ENCODE measurements around the gene PCDH10.

The PCDH10 gene

GRCh38 chr4:133148690-133149363 is at the start of gene PCDH10:
TSS of gene PCDH10 (plus strand) at chr4:133149294. CDS start at chr4:133150141, 847 bp downstream.
- peak; percentile 40 for DNase-seq

- DNase-seq = no peak
Observed at GRCh38 chr4:133102043-133102442, 47.1 kb upstream of the PCDH10 start.

DNA sequence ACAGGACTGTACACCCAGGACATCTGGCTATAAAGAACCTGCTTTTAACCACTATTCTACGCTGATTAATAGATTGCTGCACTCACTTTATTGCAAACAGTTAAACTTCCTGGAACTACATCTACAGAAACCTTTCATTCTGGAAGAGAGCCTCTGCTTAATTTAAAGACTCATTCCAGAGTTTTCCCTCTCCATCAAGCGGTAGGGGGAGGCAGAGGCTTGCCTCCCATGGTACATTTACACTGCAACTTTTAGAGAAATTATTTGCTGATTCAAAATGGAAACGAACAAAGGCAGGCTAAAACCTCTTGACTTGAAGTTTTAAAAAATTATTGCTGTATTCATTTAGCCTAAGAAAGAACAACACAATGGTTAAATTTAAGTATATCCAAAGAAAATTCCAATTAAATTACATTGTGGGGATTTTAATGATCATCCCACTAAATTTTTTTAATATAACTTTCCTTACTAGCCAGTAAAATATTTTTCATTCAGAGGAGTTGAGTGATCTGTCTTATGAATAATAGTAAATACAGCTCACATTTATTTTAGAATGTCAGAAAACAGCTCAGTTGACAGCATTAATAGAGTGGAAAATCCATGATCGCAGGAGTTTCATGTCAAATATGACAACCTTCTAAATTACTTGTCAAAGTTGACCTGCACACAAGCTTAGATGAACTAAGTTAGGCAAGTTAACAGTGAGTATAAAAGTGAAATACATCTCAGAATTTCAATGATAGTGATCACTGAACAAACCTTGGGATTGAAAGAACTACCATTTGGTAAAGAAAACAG is 46.3 kb upstream of the PCDH10 start:
- DNase-seq = no peak

GRCh38 chr4:133112641-133113040 is 36.5 kb upstream of the PCDH10 start:
- no peak for DNase-seq

DNA sequence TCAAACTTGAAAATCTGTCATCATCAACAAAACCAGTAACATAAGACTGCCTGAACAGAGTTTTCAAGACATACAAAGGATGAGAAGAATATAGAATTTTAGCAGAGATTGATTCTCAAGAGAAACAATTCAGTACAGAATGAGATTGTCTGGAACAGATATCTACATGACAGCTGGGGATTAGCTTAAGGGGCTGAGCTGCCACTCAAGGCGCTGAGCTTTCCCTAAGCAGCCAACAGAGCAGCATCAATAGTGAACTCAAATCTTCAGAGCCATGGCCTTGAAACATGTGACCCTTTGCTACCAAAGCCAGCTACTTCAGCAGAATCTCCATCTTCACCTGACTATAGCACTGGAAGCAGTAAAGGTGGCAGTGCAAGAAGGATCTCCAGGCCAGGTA is 24.3 kb upstream of the PCDH10 start:
- DNase-seq = no peak

DNA sequence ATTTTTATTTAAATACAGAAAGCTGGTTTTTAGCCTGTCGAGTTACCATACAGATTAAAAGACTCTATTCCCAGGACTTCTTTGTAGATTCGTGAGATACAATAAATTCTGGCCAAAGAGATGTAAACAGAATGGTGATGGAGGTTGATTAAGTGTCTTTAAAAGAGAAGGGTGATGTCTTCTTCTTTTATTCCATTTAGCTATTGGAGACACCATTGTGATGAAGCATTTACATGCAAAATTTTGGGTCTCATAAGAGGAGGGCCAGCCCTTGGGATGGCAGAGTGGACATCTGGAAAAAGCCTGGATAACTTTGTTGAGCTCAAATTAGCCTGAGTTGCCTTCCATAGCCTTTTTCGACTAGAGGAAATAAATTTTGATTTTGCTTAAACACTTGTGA is 21.6 kb upstream of the PCDH10 start:
- DNase-seq = no peak

DNA sequence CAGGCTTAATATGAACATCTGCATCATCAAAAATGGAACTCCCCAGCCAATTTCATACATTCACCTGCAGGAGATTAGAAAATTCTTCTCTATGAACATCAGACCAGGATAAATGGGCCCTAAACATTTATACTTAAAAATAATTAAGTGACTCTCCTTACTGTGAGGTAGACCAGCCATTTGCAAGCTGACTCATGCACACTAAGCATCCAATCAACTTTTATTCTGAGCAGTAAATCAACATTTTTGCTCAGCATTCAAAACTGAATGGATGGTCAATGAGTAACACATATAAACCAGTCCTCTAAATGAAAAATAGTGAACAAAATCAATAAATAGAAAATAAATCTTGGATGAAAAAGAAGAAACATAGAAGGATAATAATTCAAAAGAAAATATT is 19.9 kb upstream of the PCDH10 start:
- no peak for DNase-seq

- DNase-seq = no peak
Observed at GRCh38 chr4:133130171-133130570, 18.9 kb upstream of the PCDH10 start.

DNA sequence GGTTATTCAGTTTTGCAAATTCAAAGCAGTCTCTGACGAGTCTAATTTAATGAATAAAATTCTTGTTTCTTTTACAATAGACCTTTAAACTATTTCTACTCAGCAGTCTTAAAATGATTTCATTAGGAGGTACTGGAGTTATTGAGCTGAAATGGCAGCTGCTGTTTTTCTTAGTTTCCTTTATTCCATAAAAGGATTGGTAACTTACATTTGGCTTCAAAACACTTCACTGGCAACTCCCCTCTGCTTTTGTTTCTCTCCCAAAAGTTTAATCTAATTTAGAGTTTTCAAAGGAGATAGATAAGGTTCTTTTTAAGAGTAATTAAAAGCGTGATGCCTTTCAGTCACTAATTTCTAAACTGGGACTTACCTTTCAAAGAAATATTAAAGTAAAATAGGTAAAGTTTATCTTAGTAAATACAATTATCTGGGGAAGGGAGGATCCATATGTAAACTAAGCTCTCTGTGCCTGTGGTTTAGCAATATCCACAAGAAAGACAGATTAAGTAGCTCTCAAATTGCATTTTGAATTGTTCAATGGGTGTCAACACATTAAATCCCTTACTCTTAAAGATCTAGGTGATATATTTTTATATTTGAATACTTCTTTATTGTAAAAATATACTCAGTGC is 17.1 kb upstream of the PCDH10 start:
- no peak for DNase-seq

DNA sequence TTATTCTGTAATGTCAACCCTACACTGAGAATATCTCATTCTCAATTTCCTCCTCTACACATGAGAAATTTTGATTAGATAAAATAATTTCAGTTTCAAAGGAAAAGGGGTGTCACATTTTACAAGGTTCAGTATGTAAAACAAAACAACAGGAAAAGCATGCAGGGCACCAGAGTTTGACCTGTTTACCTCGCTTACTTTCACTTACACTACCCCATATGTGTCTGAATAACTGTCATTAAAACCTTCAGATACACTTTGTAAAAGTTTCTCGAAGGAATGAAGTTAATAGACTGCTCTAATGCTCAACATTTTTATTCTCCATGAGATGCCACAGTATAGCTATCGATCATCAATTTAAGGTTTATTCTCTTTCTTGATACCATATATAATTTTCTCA is 12.3 kb upstream of the PCDH10 start:
- DNase-seq = no peak

GRCh38 chr4:133137571-133137970 is 11.5 kb upstream of the PCDH10 start:
- no peak for DNase-seq

- DNase-seq = no peak
Observed at GRCh38 chr4:133143775-133144430, 5.2 kb upstream of the PCDH10 start.

DNA sequence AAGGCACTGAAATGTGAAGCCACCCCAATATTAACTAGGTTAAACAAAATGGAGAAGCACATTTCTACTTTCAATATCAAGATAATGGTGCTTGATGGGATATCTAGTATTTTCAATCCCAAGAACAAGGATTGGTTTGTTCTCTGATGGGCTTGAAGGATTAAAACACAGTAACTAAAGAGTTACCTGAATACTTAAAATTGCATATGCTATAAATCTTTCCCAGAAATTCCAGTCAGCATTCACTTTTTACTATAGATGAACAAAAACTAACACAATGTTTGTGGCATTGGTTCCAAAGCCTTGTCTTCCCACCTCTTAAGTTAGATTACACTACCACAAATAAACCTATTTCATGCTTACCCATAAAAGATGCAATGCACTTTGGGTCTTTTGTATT is 3.9 kb upstream of the PCDH10 start:
- no peak for DNase-seq

GRCh38 chr4:133145758-133146573 is 3.1 kb upstream of the PCDH10 start:
- DNase-seq = no peak

GRCh38 chr4:133146574-133147241 is 2.4 kb upstream of the PCDH10 start:
- DNase-seq = peak; percentile 11

GRCh38 chr4:133147286-133147821 is 1.7 kb upstream of the PCDH10 start:
- DNase-seq = no peak

DNA sequence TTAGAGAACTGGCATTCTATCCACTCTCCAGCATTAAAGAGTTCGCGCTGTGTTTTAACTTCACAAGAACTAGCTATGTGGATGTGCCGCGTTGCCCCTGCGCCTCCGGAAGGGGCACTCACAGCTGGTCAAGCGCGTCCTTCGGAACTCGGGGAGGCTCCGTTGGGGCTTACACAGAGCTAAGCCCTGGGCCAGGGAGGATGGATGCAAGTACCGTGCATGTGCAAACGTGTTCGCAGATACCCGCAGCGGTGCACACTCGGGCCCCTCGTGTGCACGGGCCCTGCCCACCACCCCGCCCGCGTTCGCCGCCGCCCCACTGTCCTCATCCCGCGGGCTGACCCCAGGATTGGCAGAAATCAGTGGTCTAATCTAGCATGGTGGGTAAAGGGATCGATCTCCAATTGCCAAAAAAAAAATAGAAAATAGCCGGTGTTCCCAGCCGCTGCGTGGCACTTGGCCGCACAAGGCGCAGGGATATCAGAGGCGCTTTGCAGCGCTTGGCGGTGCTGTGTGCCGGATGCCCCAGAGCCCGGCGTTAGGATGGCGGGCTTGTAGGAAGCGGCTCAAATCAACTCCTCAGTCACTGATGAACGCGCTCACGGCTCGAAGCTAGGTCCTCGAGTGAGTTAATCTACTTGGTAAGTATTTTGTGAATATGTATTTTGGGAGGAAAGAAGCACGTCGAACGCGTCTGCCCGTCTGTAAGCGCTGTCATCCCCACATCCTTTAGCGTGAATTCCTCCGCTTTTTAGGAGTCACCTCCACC is 989 bp upstream of the PCDH10 start:
- no peak for DNase-seq

DNA sequence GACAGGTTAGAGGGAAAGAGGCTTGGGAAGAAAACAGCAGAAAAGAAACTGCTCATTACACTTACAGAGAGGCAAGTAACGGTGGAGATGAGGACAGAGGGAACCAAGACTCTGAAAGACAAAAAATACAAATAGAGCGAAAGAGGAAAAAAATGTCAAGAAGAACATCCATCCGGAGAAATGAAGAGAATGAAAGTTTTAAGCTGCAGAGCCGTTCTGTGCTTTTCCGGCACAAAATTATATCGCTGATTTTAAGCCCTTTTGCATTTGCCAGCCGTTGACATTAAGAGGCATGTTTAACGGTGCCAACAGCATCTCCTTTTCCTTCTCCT is 236 bp downstream of the PCDH10 start:
- no peak for DNase-seq

DNA sequence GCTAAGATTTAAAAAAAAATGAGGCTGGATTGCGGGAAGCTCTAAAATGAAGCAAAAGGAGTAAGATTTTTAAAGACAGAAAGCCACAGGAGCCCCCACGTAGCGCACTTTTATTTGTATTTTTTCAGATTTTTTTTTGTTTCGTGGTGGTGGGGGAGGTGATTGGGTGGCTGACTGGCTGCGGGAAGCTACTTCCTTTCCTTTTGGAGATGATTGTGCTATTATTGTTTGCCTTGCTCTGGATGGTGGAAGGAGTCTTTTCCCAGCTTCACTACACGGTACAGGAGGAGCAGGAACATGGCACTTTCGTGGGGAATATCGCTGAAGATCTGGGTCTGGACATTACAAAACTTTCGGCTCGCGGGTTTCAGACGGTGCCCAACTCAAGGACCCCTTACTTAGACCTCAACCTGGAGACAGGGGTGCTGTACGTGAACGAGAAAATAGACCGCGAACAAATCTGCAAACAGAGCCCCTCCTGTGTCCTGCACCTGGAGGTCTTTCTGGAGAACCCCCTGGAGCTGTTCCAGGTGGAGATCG is 908 bp downstream of the PCDH10 start:
- DNase-seq = no peak

- no peak for DNase-seq
Observed at GRCh38 chr4:133150486-133151340, 1.6 kb downstream of the PCDH10 start.

Measured in RPMI8226 (cell line).